H9 (cell line): ENCODE data around the gene MROH8. TPM values are rescaled to one million over a fixed set of nuclear protein-coding genes. Genes with fewer than 3 reads are reported as not detected.

Experiments
- DNase-seq: peaks from one replicate; pipeline ENCODE4 v3.0.0-alpha.2; 2017
- H2AFZ ChIP-seq: one replicate; pipeline ENCODE4 v1.6.1; 2013; ENCODE audit warnings: mild to moderate bottlenecking, low read length, control low read depth, moderate library complexity
- H2AK5ac ChIP-seq: 2 replicates; pipeline ENCODE4 v1.6.1; 2013; ENCODE audit warnings: low read length, control low read depth, mixed read lengths; ENCODE audit not compliant: insufficient read length
- H2BK120ac ChIP-seq: one replicate; pipeline ENCODE4 v1.6.1; 2013; ENCODE audit warnings: low read depth, mild to moderate bottlenecking, low read length, control low read depth, inconsistent platforms; ENCODE audit not compliant: poor library complexity, severe bottlenecking
- H2BK12ac ChIP-seq: 2 replicates; pipeline ENCODE4 v1.6.1; 2013; ENCODE audit warnings: low read length, control low read depth, mixed read lengths, low read depth; ENCODE audit not compliant: insufficient read length
- H2BK15ac ChIP-seq: 2 replicates; pipeline ENCODE4 v1.6.1; 2013; ENCODE audit warnings: low read depth, low read length, control low read depth
- H2BK20ac ChIP-seq: one replicate; pipeline ENCODE4 v1.6.1; 2013; ENCODE audit warnings: low read depth, mild to moderate bottlenecking, low read length, control low read depth, inconsistent platforms; ENCODE audit not compliant: poor library complexity, severe bottlenecking
- H2BK5ac ChIP-seq: 2 replicates; pipeline ENCODE4 v1.6.1; 2013; ENCODE audit warnings: low read length, control low read depth, mixed read lengths; ENCODE audit not compliant: insufficient read length
- H3K14ac ChIP-seq: 2 replicates; pipeline ENCODE4 v1.6.1; 2013; ENCODE audit warnings: low read length, control low read depth; ENCODE audit not compliant: insufficient read depth
- H3K18ac ChIP-seq: 2 replicates; pipeline ENCODE4 v1.6.1; 2013; ENCODE audit warnings: low read depth, mild to moderate bottlenecking, mixed read lengths, low read length, control low read depth; ENCODE audit not compliant: insufficient read length
- H3K23ac ChIP-seq: 2 replicates; pipeline ENCODE4 v1.6.1; 2013; ENCODE audit warnings: low read length, control low read depth, mixed read lengths, low read depth; ENCODE audit not compliant: insufficient read length
- H3K23me2 ChIP-seq: 2 replicates; pipeline ENCODE4 v1.6.1; 2013; ENCODE audit warnings: low read depth, mild to moderate bottlenecking, mixed read lengths, low read length, control low read depth; ENCODE audit not compliant: insufficient read length, poor library complexity, severe bottlenecking
- H3K27ac ChIP-seq: 2 replicates; pipeline ENCODE4 v1.5.1; 2013; ENCODE audit warnings: low read length, control low read depth, mixed read lengths, low read depth; ENCODE audit not compliant: insufficient read length
- H3K27me3 ChIP-seq: 2 replicates; pipeline ENCODE4 v1.6.1; 2013; ENCODE audit warnings: low read length, control low read depth, inconsistent platforms; ENCODE audit not compliant: insufficient read depth
- H3K4ac ChIP-seq: 2 replicates; pipeline ENCODE4 v1.6.1; 2013; ENCODE audit warnings: low read depth, mild to moderate bottlenecking, control low read depth, inconsistent platforms, low read length, moderate library complexity
- H3K4me1 ChIP-seq: 2 replicates; pipeline ENCODE4 v1.6.1; 2013; ENCODE audit warnings: low read length, control low read depth, inconsistent platforms; ENCODE audit not compliant: insufficient read depth
- H3K4me2 ChIP-seq: 2 replicates; pipeline ENCODE4 v1.6.1; 2013; ENCODE audit warnings: low read length, control low read depth, mixed read lengths; ENCODE audit not compliant: insufficient read length, insufficient read depth
- H3K56ac ChIP-seq: 2 replicates; pipeline ENCODE4 v1.6.1; 2013; ENCODE audit warnings: low read depth, mild to moderate bottlenecking, mixed read lengths, low read length, control low read depth; ENCODE audit not compliant: insufficient read length
- H3K79me1 ChIP-seq: 2 replicates; pipeline ENCODE4 v1.6.1; 2013; ENCODE audit warnings: low read depth, mild to moderate bottlenecking, moderate library complexity, low read length, control low read depth, inconsistent platforms; ENCODE audit not compliant: insufficient read depth, poor library complexity, severe bottlenecking
- H3K79me2 ChIP-seq: 2 replicates; pipeline ENCODE4 v1.6.1; 2013; ENCODE audit warnings: low read length, control low read depth, inconsistent platforms; ENCODE audit not compliant: insufficient read depth
- H3K9ac ChIP-seq: 2 replicates; pipeline ENCODE4 v1.6.1; 2013; ENCODE audit warnings: low read length, control low read depth, mixed read lengths; ENCODE audit not compliant: insufficient read length; ENCODE audit errors: extremely low read depth
- H3K9me3 ChIP-seq: one replicate; pipeline ENCODE4 v1.6.1; 2013; ENCODE audit warnings: low read depth, low read length, inconsistent platforms; ENCODE audit not compliant: control insufficient read depth
- H3T11ph ChIP-seq: one replicate; pipeline ENCODE4 v1.6.1; 2013; ENCODE audit warnings: mild to moderate bottlenecking, low read length, control low read depth, inconsistent platforms
- H4K20me1 ChIP-seq: one replicate; pipeline ENCODE4 v1.6.1; 2013; ENCODE audit not compliant: control insufficient read depth, insufficient read length, insufficient read depth
- H4K5ac ChIP-seq: 2 replicates; pipeline ENCODE4 v1.6.1; 2013; ENCODE audit warnings: low read depth, mild to moderate bottlenecking, mixed read lengths, low read length, control low read depth; ENCODE audit not compliant: insufficient read length
- H4K8ac ChIP-seq: replicated peaks from 2 replicates; pipeline ENCODE4 v1.6.1; 2013; ENCODE audit warnings: low read length, control low read depth, mixed read lengths, low read depth; ENCODE audit not compliant: insufficient read length
- H4K91ac ChIP-seq: 2 replicates; pipeline ENCODE4 v1.6.1; 2013; ENCODE audit warnings: low read depth, mild to moderate bottlenecking, moderate library complexity, mixed read lengths, low read length, control low read depth; ENCODE audit not compliant: insufficient read length
- H3K27ac Mint-ChIP-seq, 3 experiments: 2 replicates in 2 of 3; 3 replicates in 1 of 3; pipeline ENCODE4 v1.8.0; 2020 to 2021; ENCODE audit warnings: mixed read lengths in 3 of 3, mild to moderate bottlenecking in 1 of 3, moderate library complexity in 1 of 3
- H3K27me3 Mint-ChIP-seq: 2 replicates; pipeline ENCODE4 v1.8.0; 2021; ENCODE audit warnings: low read depth, mild to moderate bottlenecking, moderate library complexity, mixed read lengths
- H3K36me3 Mint-ChIP-seq, 3 experiments: 2 replicates in 2 of 3; 3 replicates in 1 of 3; pipeline ENCODE4 v1.8.0; 2020 to 2021; ENCODE audit warnings: low read depth in 3 of 3, mixed read lengths in 3 of 3; ENCODE audit not compliant: insufficient read depth in 1 of 3
- H3K4me1 Mint-ChIP-seq, 2 experiments: 2 replicates each; pipeline ENCODE4 v1.8.0; 2020; ENCODE audit warnings: mixed read lengths in 2 of 2
- H3K4me3 Mint-ChIP-seq, 2 experiments: 2 replicates in 1 of 2; 3 replicates in 1 of 2; pipeline ENCODE4 v1.8.0; 2020 to 2021; ENCODE audit warnings: mild to moderate bottlenecking in 2 of 2, mixed read lengths in 2 of 2, moderate library complexity in 1 of 2
- H3K9me3 Mint-ChIP-seq, 2 experiments: 2 replicates in 1 of 2; 3 replicates in 1 of 2; pipeline ENCODE4 v1.8.0; 2020; ENCODE audit warnings: mild to moderate bottlenecking in 2 of 2, mixed read lengths in 2 of 2, moderate library complexity in 1 of 2
- WGBS: extraction: QIAGEN DNeasy Blood & Tissue Kit; methylation state at CpG from one replicate; pipeline ENCODE4 v1.1.7; 2013; ENCODE audit warnings: missing lambda C conversion rate, low lambda C conversion rate, mixed read lengths; ENCODE audit not compliant: insufficient read length; ENCODE audit errors: extremely low coverage; 5-methylcytosine and 5-hydroxymethylcytosine counted together
- total RNA-seq: library from RNA; stranded (reverse); gene quantifications from 2 replicates; pipeline ENCODE4 v1.2.1, GENCODE V29; 2021
- TF ChIP-seq, protein P1 (sequence below): fragments of 200-600 bp; sonication (generic); conservative IDR thresholded peaks from 3 replicates; pipeline ENCODE4 v1.8.0; 2021; ENCODE audit warnings: antibody characterized with exemption, mild to moderate bottlenecking

Gene MROH8
- total RNA-seq, 1 experiment from 2014 or later: 0.90 TPM

GRCh38 chr20:37142708-37143107 is 36.6 kb downstream of the MROH8 start:
- Histone ChIP-seq H3K14ac (no peak overlapping the region), H3K27me3 (no peaks in the 10 kb centered on the region), H3K27ac (no peak overlapping the region), H3K18ac (no peak overlapping the region), H3T11ph (no peak overlapping the region), H3K4me1 (no peaks in the 10 kb centered on the region), H2BK120ac (no peak overlapping the region), H3K4ac (no peak overlapping the region), H2BK12ac (no peak overlapping the region), H2AK5ac (no peak overlapping the region), H4K91ac (no peak overlapping the region), H2BK20ac (no peak overlapping the region), H3K4me2 (no peak overlapping the region), H2BK15ac (no peak overlapping the region), H3K56ac (no peak overlapping the region), H3K79me1 (no peaks in the 10 kb centered on the region), H3K79me2 (no peaks in the 10 kb centered on the region), H4K20me1 (no peaks in the 10 kb centered on the region), H4K5ac (no peak overlapping the region), H3K9ac (no peak overlapping the region), H2AFZ (no peak overlapping the region), H3K23me2 (no peaks in the 10 kb centered on the region), H3K9me3 (no peaks in the 10 kb centered on the region), H2BK5ac (no peak overlapping the region), H4K8ac (no peak overlapping the region), H3K23ac (no peak overlapping the region)
- DNase-seq: no peak
- Mint-ChIP-seq H3K27me3 (no peaks in the 10 kb centered on the region), H3K27ac (no peak overlapping the region; a peak in 1 of 7 replicates), H3K36me3 (no peaks in the 10 kb centered on the region), H3K9me3 (no peaks in the 10 kb centered on the region), H3K4me1 (no peaks in the 10 kb centered on the region), H3K4me3 (no peak overlapping the region)
- no CpG with 5 or more reads among the region's 3 CpGs for WGBS
- TF ChIP-seq, protein P1, sequence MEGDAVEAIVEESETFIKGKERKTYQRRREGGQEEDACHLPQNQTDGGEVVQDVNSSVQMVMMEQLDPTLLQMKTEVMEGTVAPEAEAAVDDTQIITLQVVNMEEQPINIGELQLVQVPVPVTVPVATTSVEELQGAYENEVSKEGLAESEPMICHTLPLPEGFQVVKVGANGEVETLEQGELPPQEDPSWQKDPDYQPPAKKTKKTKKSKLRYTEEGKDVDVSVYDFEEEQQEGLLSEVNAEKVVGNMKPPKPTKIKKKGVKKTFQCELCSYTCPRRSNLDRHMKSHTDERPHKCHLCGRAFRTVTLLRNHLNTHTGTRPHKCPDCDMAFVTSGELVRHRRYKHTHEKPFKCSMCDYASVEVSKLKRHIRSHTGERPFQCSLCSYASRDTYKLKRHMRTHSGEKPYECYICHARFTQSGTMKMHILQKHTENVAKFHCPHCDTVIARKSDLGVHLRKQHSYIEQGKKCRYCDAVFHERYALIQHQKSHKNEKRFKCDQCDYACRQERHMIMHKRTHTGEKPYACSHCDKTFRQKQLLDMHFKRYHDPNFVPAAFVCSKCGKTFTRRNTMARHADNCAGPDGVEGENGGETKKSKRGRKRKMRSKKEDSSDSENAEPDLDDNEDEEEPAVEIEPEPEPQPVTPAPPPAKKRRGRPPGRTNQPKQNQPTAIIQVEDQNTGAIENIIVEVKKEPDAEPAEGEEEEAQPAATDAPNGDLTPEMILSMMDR: no peak
